ENCODE data around the gene KIAA0825.

GRCh38 chr5:94313188-94313587 is 305.2 kb downstream of the KIAA0825 start:
- TF ChIP-seq CTCF (conservative IDR thresholded peaks at IDR 0.05) (no peak), EZH2 (IDR thresholded peaks at IDR 0.05; ENCODE audit: low read depth) (no peak)
